Activated naive CD4-positive, alpha-beta T cell (primary cell): ENCODE results near the gene CEP135.
"Not testable (repeated sequence)": the region's sequence is repeated elsewhere in the genome, so short reads cannot be mapped to it uniquely, and the experiment has no call there.

ENCODE experiments used
- DNase-seq, 4 experiments: peaks; one replicate each; lab custom pipeline; 2025; lab: John Stamatoyannopoulos, UW

Gene CEP135

DNA sequence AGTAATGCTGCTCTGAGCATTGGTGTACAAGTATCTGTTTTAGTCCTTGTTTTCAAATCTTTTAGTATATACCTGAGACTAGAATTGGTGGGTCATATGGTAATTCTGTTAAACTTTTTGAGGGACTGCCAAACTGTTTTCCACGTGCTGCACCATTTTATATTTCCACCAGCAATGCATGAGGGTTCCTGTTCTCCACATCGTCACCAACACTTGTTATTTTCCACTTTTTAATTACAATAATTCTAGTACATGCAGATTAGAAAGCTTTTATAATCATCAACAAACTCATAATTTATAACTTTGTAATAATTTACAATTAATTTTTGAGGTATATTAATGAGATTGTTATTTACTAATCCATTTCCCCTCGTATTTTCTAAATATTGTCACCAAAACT, 79.4 kb downstream of the CEP135 start:
- DNase-seq: no peak

DNA sequence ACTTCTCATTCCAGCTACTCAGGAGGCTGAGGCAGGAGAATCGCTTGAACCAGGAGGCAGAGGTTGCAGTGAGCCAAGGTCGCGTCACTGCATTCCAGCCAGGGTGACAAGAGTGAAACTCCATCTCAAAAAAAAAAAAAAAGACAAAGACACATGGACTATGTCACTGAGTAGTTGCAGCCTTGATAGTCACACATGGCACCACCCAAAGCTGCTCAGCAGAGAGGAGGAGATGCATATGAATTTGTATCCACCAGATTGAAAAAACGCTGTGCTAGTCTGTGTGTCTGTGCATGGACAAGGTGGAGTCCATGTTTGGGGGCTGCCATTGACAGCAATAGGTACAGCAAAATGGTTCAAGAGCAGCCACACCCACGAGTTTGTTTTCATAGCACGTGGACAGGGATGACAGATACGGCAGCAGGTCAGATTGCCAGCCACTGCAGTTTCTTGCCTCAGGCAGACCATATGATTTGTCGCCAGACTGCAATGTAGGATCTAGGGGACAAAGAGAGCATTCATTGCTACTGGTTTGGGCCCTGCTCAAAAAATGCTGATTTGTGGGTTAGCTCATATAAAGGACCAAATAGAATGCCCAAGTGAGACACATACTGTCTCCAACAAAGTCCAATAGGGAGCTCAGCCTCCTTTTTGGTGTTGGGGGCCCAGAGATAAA, 89.9 kb downstream of the CEP135 start:
- no peak for DNase-seq

DNA sequence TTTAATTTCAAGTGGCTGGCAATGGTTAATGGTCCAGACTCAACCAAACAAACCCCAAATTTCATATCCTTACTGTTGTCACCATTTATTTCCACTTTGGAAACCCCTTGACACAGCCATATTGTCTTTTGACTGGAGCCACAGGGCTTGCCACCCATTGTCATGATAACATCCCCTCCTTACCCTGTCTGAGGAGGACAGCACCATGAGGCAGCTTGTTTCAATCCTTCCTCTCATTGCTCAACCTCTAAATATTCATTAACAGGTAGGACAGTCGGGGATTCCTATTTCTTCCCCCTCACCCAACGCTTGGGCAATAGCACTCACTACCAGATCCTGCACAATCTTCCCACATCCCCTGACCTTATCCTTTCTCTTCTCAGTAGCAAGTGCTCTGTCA, 92.1 kb downstream of the CEP135 start:
- DNase-seq: no peak

DNA sequence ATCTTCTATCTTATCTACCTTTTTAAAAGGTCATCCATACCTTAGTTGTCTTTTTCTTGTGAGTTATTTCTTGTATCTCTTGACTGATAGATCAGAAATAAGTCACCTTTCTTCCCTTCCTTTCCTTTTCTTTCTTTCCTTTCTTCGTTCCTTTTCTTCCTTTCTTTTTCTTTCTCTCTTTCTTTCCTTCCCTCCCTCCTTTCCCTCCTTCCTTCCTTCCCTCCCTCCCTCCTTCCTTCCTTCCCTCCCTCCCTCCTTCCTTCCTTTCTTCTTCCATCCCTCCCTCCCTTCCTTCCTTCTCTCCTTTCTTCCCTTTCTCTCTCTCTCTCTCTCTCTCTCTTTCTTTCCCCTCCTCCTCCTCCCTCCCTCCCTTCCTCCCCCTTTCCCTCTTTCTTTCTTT, 93.5 kb downstream of the CEP135 start:
- no peak for DNase-seq

DNA sequence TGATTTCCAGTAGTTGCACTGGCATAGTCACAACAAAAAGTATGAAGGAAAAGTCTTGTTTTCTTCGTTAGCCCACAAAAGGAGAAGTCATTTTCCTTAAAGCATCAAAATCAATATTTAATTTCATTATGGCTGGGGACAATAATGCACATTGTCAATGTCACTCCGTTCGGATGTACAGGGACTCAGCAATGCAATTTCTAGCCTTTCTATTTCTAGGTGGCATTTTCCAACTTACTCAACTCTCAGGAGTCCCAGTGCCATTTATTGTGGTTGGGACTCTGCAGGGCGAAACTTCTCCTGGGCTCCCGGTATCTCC, 99.6 kb downstream of the CEP135 start:
- no peak for DNase-seq

DNA sequence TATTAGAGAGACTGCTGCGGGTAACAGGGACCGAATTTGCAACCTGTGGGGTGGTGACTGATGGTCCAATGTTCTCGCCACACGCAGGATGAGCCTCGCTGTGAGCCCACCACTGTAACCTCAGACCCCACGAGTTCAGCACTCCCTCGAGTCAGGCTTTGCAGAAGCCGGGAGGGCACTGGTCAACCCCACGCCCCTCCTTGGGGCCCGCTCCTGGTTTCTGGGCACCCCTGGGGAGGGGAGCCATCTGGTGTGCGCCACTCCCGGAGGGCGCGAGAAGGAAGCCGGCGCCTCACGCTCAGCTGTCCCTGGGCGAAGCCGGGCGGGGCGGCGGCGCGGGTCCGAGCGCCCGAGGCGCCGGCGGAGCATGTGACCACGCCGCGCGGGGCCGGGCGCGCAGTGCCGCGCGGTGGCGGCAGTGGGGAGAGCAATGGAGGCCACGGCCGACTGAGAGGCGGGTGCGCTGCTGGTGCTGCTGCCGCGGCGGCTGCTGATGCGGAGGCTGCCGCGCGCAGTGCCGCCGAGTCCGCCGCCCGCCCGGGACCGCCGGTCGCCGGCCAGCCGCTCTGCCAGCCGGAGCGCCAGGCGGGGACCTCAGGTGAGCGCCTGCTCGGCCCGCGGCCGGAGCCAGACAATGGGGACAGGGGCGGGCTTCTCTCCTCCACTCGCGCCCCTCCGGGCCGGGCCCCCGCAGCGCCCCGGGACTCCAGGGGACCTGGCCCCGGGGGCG, 100.1 kb downstream of the CEP135 start:
- DNase-seq: peak in 2 of 4 experiments; percentile 2

DNA sequence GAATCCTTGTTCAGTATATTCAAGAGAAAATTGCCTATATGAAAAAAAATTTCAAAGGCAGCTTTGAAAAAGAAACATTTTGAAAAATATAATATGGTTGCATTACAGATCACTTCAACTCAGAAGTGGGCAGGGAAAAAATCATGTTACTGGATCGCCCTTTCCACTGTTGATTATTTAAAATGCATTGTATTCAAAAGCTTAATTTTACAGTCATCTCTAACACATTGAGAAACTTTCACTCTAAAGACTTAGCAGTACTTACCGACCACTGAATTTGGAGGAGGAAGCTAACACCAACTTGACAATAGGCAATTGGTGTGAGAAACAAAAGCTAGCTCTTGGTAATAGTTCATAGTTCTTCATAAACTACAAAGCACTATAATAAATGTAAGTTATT, 101.9 kb downstream of the CEP135 start:
- no peak for DNase-seq

DNA sequence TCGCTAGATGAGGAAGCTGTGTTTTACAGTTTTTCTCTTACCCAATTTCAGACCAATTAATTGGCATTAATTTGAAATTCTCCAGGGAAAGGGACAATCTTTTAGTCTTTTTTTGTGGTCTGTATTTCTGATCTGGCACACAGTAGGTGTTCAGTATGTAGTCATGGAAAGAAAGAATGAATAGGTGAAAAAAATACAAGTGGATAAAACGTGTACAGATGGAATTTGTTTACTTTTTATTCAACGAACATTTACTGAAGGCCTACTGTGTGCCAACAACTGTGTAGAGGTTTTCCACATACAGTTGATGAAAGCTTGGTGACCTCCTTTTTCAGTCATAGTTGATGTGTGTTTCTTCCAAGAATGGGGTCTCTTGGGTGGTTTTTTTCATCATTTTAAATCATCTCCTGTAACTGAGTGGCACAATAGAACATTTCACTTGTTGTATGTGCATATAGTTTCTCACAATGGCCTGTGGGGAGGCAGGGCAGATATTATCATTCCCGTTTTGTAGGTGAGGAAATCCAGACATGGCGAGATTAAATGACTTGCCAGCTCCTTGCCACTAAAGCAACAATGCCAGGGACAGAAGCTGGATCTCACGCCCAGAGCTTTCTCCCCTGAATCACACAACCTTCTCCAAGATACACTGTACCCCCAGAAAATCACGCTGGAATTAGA, 102.4 kb downstream of the CEP135 start:
- DNase-seq: no peak

DNA sequence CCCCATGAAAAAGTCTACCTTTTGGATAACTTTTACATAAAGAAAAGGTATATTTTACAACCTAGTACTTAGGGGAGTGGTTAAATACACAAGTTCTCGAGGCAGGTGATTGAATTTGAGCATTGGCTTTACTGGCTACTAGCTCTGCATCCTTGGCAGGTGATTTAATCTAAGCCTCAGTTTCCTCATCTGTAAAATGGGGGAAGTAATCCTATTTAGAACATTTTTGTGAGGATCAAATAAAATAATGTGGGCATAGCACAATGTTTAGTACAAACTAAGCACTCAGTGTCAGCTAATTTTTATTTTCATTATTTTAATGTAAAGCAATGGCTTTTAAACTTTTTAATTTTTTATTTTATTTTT, 102.9 kb downstream of the CEP135 start:
- DNase-seq: no peak

DNA sequence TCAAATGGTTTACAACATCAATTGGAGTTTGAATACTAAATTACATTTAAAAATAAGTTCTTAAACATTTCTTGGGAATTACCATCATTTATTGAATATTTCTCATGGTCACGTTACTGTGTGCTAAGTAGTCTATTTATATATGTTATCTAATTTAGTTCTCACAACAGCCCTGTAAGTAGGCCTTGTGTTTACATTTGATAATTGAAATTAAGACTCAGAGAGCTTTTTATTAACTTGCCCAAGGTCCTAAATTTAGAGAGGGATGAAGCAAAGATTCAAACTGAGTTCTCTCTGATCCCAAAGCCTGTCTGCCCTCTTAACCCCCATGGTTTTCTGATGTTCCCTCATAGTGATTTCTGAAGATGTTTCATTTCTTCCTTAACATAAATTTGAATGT, 103.7 kb downstream of the CEP135 start:
- DNase-seq: no peak

DNA sequence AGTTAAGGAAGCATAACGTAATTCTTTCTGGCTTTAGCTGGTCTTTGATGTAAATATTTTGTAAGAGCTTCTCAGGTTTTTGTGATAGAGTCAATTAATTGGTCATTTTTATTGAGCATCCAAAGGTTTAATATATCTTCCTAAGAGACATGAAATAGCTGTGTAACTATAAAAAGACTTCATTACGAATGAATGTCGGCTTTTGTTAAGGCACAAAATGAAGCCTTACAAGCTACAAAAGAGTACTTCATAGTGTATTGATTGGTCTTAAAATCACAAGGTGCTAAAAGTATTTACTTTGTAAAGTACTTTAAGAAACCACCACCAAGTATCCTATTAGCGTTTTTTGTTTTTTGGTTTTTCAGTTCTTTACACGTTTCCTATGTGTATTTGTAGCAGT, 104.2 kb downstream of the CEP135 start:
- DNase-seq: no peak

DNA sequence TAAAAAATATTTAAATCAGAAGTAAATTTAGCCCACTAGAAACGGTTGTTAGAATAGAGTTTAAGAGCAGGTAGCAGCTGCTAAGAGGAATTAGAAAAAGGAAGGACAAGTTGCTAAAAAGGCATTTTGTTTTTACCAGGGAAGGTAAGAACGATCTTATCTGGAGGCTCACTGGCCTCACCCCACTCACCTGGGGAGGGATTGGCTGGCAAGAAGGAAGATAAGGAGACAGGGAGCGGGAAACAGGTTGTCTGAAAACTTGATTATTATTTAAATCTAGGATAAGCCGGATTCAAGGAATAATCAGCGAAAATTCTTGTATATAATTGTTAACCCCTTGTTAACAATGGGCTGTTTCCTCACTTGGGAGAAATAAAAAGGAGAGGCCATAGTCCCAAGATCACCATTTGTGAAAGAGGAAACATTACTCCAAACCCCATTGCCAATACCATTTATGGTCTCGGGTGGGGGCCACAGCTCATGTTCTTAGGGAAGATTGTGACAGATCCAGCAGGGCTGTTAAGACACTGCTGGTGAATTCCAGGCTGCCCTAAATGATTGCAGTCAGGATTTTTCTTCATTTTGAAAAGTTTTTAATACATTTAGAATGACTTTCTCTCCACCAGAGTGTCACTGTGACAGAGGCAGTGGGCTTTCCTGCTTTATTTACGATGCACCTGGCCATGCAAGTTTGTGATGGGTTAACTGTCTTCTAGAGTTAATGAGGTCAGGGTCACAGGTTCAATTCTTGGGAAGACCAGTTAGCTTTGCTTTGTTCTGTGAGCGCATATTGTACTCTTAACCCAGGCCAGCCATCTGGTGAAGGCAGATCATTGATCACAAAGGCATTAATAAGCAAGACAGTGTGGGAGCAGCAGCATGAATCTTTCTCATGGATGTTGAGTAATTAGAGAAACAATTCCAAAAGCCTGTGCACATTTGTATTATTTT, 106.6 kb downstream of the CEP135 start:
- DNase-seq: no peak

DNA sequence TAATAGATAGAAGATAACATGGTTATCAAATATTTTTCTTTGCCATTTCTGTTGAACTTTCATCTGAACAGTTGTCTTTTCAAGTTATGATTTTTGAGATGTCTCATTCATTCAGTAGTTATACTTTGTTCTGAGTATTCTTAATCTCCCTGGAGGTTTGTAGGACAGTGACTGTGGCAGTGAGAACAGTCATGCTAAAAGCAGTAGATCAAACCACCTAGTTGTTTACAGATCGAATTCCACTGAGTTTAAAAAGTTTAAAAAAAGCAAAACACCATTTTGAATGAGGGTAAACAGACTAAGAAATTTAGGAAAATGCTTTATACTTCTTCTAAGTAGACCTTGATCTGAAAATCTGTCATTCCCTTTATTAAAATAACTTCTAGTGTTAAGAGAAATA, 107.2 kb downstream of the CEP135 start:
- DNase-seq: no peak

DNA sequence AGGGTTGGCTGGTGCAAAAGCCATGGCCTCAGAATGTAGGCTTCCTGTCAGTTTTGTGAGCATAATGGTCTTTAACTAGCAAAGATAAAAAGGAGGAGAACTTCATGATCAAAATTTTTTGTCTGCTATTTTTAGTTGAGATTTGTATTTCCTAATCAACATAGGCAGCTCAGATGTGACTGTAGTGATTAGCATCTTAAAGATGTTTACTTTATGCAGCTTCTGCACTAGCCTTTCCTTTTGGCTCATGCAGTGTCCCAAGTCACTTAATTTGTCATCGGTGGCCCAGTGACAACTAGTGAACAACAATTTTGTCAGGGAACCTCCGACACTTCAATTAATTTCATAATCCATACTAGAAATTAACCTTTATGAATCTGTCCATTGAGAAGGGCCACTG, 109.8 kb downstream of the CEP135 start:
- DNase-seq: no peak

DNA sequence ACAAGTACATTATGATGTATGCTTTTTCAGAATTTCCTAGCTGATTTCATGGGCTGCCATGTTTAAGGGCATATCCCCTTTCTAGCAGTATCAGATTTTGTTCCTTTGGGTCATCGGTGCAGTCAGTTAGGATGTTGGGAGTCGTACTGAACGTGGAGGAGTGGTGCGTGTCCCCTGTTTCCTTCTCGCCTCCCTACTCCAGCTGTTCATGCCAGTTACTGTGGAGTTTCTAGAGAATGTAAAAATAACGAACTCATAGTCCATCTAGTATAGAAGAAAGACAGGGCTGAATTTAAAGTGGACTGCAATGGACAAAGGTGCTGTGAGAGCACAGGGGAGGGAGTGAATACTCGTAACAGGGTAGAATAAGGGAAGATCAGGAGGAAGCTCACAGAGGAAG, 111.3 kb downstream of the CEP135 start:
- DNase-seq: no peak

DNA sequence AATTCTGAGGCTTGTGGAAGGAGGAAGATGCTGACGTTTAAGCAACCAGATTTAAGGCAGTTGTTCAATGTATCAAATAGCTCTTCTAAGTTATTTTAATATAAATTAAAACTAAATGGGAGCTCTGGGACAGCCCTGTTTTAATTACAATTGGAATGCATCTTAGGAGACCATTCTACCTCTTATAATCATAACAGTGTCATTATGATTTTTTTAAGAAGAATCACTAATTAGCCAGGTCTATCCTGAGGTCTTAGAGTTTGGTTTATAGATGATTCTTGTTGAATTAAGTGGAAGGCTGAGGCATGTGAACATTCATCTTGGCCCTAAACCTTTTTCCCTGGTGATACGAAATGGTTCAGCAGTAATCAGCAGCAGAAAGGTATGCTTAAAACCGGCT, 113.4 kb downstream of the CEP135 start:
- no peak for DNase-seq

DNA sequence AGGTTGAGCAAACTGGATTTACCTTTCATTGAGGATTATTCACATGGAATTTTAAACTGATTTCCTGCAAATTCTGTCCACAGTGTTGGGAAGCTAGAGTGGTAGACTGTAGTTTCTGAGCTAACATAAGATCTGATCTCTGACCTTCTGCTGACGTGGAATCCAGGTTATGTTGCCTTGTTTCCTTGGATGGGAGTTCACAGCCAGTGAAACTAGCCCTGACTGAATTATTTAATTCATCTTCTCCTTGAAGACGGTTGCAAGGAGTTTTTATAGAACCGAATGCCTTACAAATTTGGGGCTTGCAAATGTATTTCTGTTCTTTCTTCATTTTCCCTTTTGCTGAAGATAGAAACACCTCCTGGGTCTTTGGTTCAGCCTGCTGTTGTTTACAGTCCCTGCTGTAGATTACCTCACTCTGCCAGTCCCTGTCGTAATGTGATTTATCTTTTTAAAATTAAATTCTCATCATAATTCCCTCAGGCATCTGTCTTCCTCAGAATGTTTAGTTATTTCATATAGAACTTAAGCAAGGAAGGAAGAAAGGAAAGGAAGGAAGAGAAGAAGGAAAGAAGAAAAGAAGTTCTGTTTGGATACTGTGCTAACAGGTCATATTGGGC, 113.9 kb downstream of the CEP135 start:
- no peak for DNase-seq

DNA sequence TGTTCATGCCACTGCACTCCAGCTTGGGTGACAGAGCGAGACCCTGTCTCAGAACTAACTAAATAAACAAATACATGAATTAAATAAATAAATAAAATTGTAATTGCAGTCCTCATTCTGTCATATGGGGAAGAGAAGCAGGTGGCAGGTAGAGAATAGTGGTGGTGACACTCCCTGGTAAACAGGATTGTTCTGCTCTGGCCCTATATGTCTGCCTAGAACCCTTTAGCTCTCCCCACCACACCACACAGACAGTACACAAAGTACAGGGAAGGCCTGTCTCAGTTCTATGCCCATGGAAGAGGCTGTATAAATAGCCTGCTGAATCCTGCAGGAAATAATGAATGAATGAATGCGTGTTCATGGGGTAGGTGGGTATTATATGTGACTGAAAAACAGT, 117.7 kb downstream of the CEP135 start:
- DNase-seq: no peak

DNA sequence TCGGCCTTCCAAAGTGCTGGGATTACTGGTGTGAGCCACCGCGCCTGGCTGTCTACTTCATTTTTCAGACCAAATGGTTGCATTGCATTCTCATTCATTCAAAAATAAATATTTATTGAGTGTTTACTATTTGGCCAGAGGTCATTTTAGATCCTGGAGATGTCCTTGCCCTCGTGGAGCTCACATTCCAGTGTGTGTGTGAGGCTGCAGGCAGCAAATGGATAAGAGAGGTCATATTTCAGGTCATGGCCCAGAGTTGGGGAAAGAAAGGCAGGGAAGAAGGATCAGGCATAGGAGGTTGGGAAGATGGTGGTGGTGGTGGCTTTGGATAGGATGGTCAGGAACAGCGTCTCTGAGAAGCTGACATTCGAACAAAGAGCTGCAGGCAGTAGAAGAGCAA, 119.1 kb downstream of the CEP135 start:
- no peak for DNase-seq

DNA sequence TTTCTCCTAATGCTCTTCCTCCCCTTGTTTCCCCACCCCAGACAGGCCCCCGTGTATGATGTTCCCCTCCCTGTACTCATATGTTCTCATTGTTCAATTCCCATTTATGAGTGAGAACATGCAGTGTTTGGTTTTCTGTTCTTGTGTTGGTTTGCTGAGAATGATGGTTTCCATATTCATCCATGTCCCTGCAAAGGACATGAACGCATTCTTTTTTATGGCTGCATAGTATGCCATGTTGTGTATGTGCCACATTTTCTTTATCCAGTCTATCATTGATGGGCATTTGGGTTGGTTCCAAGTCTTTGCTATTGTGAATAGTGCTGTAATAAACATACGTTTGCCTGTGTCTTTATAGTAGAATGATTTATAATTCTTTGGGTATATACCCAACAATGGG, 124.0 kb downstream of the CEP135 start:
- DNase-seq: not testable (repeated sequence)

DNA sequence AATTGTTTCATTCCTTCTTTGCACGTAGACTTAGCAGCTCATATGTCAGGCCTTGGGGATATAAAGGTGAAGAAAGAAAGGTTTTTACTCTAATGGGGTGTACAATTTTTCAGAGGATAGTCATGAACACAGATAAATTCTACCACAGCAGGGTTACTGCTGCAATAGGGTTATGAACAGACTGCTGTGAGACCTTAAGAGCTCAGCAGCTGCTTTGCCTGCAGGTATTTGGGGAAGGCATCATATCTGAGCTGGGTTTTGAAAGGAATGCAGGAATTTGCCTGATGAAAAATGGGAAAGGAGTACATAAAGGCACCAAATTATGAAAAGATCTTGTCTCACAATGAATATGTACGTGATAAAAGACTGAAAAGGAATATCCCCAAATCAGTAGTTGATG, 128.9 kb downstream of the CEP135 start:
- no peak for DNase-seq

DNA sequence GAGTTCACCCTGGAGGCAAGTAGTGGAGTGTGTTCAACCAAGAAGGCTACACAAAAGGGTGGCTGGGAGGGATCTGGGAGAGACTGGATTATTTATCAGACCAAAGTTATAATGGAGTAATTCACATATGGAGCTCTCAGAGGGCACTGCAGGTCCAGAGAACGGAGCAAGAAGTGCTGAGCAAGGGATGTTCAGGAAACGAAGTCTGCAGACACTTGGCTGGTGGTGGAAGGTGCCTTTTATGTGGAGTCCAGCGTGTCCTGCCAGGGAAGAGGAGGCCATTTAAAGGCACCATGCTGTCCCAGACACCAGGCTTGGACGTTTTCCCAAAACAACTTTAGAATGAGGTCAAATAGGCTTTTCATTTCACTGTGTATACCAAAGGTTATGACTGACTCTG, 130.1 kb downstream of the CEP135 start:
- no peak for DNase-seq
